RWPE2 (cell line): ENCODE measurements around the gene CDKN2C.

Experiments used
- ATAC-seq: fragments of 200-7000 bp; cut with Tn5 transposase; 3 replicates; pipeline ENCODE4 v1.9.1; 2021; ENCODE audit warnings: low read depth
- DNase-seq: peaks from one replicate; pipeline ENCODE4 v3.0.0-alpha.2; 2020; ENCODE audit warnings: low spot score
- H3K27ac ChIP-seq: fragments of 450-650 bp; 2 replicates; pipeline ENCODE4 v1.5.1; 2017; ENCODE audit warnings: mild to moderate bottlenecking; ENCODE audit not compliant: poor library complexity, severe bottlenecking
- H3K27me3 ChIP-seq: fragments of 250-450 bp; sonication (Bioruptor Pico); 2 replicates; pipeline ENCODE4 v1.5.1; 2021; ENCODE audit warnings: mild to moderate bottlenecking, moderate library complexity; ENCODE audit not compliant: insufficient read depth, poor library complexity, severe bottlenecking
- H3K36me3 ChIP-seq: fragments of 250-450 bp; sonication (Bioruptor Pico); 2 replicates; pipeline ENCODE4 v1.5.1; 2020; ENCODE audit warnings: low read depth, mild to moderate bottlenecking, moderate library complexity
- H3K4me1 ChIP-seq: fragments of 250-450 bp; sonication (Bioruptor Pico); 2 replicates; pipeline ENCODE4 v1.5.1; 2021; ENCODE audit warnings: mild to moderate bottlenecking, moderate library complexity; ENCODE audit not compliant: insufficient read depth, poor library complexity, severe bottlenecking
- H3K4me3 ChIP-seq: fragments of 250-450 bp; sonication (Bioruptor Pico); 2 replicates; pipeline ENCODE4 v1.5.1; 2021; ENCODE audit warnings: mild to moderate bottlenecking, moderate library complexity; ENCODE audit not compliant: severe bottlenecking
- H3K9me3 ChIP-seq: fragments of 250-450 bp; sonication (Bioruptor Pico); 2 replicates; pipeline ENCODE4 v1.5.1; 2021; ENCODE audit warnings: mild to moderate bottlenecking, moderate library complexity; ENCODE audit not compliant: severe bottlenecking
- TF ChIP-seq, protein P1 (sequence below): fragments of 450-650 bp; IDR thresholded peaks from one replicate; pipeline ENCODE4 v1.5.1; 2017; ENCODE audit warnings: mild to moderate bottlenecking, moderate library complexity; ENCODE audit not compliant: poor library complexity, severe bottlenecking

CDKN2C gene

GRCh38 chr1:50968158-50968820 lies 1.8 kb upstream of the CDKN2C start:
- no peaks in the 10 kb centered on the region for H3K9me3 ChIP-seq
- H3K27ac ChIP-seq = peak overlapping the region; percentile 74
- H3K4me1 ChIP-seq = peaks cover 5% of the 10 kb centered on the region
- peak overlapping the region; percentile 54 for H3K4me3 ChIP-seq
- DNase-seq (peak; percentile 87), ATAC-seq (peak; percentile 79)
- TF ChIP-seq, protein P1, sequence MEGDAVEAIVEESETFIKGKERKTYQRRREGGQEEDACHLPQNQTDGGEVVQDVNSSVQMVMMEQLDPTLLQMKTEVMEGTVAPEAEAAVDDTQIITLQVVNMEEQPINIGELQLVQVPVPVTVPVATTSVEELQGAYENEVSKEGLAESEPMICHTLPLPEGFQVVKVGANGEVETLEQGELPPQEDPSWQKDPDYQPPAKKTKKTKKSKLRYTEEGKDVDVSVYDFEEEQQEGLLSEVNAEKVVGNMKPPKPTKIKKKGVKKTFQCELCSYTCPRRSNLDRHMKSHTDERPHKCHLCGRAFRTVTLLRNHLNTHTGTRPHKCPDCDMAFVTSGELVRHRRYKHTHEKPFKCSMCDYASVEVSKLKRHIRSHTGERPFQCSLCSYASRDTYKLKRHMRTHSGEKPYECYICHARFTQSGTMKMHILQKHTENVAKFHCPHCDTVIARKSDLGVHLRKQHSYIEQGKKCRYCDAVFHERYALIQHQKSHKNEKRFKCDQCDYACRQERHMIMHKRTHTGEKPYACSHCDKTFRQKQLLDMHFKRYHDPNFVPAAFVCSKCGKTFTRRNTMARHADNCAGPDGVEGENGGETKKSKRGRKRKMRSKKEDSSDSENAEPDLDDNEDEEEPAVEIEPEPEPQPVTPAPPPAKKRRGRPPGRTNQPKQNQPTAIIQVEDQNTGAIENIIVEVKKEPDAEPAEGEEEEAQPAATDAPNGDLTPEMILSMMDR = peak; percentile 53
- no peaks in the 10 kb centered on the region for H3K27me3 ChIP-seq
- H3K36me3 ChIP-seq = no peaks in the 10 kb centered on the region

DNA sequence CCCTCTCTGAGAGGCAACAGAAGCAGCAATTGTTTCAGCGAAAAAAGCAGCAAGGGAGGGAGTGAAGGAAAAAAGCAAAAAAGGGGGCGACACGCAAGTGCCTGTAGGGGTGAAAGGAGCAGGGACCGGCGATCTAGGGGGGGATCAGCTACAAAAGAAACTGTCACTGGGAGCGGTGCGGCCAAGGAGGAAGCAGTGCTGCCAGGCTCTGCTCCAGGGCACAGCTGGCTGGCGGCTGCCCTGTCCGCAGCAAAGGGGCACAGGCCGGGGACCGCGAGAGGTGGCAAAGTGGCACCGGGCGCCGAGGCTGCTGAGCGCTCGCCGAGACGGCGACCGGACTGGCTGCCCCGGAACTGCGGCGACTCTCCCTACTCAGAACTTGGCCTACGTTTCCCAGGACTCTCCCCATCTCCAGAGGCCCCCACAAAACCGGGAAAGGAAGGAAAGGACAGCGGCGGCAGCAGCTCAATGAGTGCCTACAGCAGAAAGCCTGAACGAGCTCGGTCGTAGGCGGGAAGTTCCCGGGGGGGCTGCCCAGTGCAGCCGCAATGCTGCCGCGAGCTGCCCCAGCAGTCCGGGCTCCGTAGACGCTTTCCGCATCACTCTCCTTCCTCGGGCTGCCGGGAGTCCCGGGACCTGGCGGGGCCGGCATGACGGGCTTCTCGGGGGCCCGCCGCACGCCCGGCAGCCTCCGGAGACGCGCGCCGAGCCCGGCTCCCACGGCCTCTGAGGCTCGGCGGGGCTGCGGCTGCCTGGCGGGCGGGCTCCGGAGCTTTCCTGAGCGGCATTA lies 1.0 kb upstream of the CDKN2C start:
- Histone ChIP-seq H3K4me1 (peaks cover 5% of the 10 kb centered on the region), H3K27ac (peak overlapping the region; percentile 74), H3K4me3 (peak overlapping the region; percentile 54), H3K36me3 (no peaks in the 10 kb centered on the region), H3K9me3 (no peaks in the 10 kb centered on the region), H3K27me3 (no peaks in the 10 kb centered on the region)
- TF ChIP-seq, protein P1 = no peak
- ATAC-seq (peak; percentile 21), DNase-seq (no peak)

GRCh38 chr1:50970509-50970887 lies 453 bp downstream of the CDKN2C start:
- no peaks in the 10 kb centered on the region for H3K27me3 ChIP-seq
- peaks cover 5% of the 10 kb centered on the region for H3K4me1 ChIP-seq
- peak overlapping the region; percentile 54 for H3K4me3 ChIP-seq
- ATAC-seq = no peak
- no peaks in the 10 kb centered on the region for H3K36me3 ChIP-seq
- peak overlapping the region; percentile 74 for H3K27ac ChIP-seq
- no peak for DNase-seq
- no peaks in the 10 kb centered on the region for H3K9me3 ChIP-seq
- TF ChIP-seq, protein P1 = no peak

DNA sequence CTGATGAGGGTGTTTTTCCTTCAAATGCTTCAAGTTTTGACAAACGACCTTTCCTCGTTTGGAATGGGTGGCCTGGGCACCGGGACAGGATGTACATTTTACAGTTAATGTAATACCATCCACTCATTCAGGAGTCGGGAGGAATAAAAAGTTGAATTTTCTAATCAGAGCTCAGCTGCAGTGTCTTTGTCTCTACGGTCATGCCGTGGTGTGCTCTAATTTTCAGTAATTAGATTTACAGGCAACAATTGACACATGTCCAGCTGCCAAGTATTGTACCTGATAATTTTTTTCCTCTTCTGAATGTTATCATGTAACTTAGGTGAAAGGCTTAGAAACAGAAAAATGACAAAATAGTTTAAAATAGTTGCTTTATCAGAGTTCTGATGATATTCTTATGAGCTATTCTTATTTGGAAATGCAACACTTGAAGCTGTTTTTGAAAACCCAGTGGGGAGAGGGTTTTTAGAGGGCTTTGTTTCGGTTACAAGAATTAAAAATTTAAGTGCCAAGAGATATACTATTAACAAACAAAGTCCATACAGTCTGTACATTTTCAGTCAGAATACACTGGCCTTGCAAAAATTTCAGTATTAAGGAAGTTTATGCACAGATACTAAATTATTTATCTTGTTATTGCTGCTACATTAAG lies 1.0 kb downstream of the CDKN2C start:
- H3K27ac ChIP-seq = peak overlapping the region; percentile 74
- DNase-seq = no peak
- peak overlapping the region; percentile 54 for H3K4me3 ChIP-seq
- TF ChIP-seq, protein P1 = no peak
- H3K27me3 ChIP-seq = no peaks in the 10 kb centered on the region
- no peak for ATAC-seq
- H3K9me3 ChIP-seq = no peaks in the 10 kb centered on the region
- H3K36me3 ChIP-seq = no peaks in the 10 kb centered on the region
- peaks cover 5% of the 10 kb centered on the region for H3K4me1 ChIP-seq
